OCI-LY1 (cell line): ENCODE results near the gene PARN.
"Not testable (repeated sequence)": the region's sequence is repeated elsewhere in the genome, so short reads cannot be mapped to it uniquely, and the experiment has no call there.

Source experiments
- CTCF ChIP-seq: fragments of 200-600 bp; sonication (generic), shearing (Covaris generic); IDR thresholded peaks from 2 replicates; pipeline ENCODE4 v1.5.1; 2017; ENCODE audit warnings: mild to moderate bottlenecking, antibody characterized with exemption, low read length, moderate library complexity, mixed read lengths
- EZH2 ChIP-seq: fragments of 200-600 bp; sonication (generic), shearing (Covaris generic); IDR thresholded peaks from 2 replicates; pipeline ENCODE4 v1.8.0; 2017; ENCODE audit warnings: borderline replicate concordance, mixed run types, mild to moderate bottlenecking, antibody characterized with exemption, low read length, moderate library complexity, mixed read lengths

- TF ChIP-seq CTCF, EZH2: not testable (repeated sequence)
Measured at GRCh38 chr16:14636179-14636950, 6.3 kb upstream of the PARN start.
